HepG2 (cell line): ENCODE results near the gene RP2. TPM values are rescaled to one million over a fixed set of nuclear protein-coding genes. Genes with fewer than 3 reads are reported as not detected.

Experiments used
- ATAC-seq: fragments of 200-7000 bp; cut with Tn5 transposase; 3 replicates; pipeline ENCODE4 v1.9.1; 2020; ENCODE audit warnings: mild to moderate bottlenecking, moderate library complexity
- BruUV-seq: library from RNA; stranded (reverse); fragments of 400-500 nt; replicated peaks from 2 replicates; lab custom pipeline; 2021; lab: Mats Ljungman, UMichigan
- CTCF ChIA-PET: fragments of 300-600 bp; formaldehyde crosslinking; extraction: SDS; loops from one replicate; lab custom pipeline; 2021; ENCODE audit warnings: low total read pairs, inconsistent platforms, low intra/inter-chr PET ratio; lab: Yijun Ruan, JAX
- POLR2A ChIA-PET: fragments of 350-600 bp; sonication (Branson Sonifier 250); formaldehyde crosslinking; loops from one replicate; lab custom pipeline; 2020; ENCODE audit warnings: antibody characterized with exemption, inconsistent platforms; lab: Yijun Ruan, JAX
- DNase-seq: peaks from one replicate; pipeline ENCODE4 v3.0.0-alpha.2; 2015; ENCODE audit warnings: low spot score
- FAIRE-seq: peaks from 3 replicates; lab custom pipeline; 2011; peaks lifted over from hg19 to GRCh38; lab: Jason Lieb, UNC
- H2AFZ ChIP-seq: one replicate; pipeline ENCODE4 v1.6.1; 2011; ENCODE audit warnings: low read length, inconsistent platforms
- H3K27ac ChIP-seq: fragments of 300-600 bp; 3 replicates; pipeline ENCODE4 v1.8.0; 2011; ENCODE audit warnings: mixed run types, mild to moderate bottlenecking, mixed read lengths, low read length, inconsistent platforms; ENCODE audit not compliant: insufficient read depth; ENCODE audit errors: extremely low read length
- H3K27me3 ChIP-seq, 2 experiments: fragments of 200-600 bp in 1 of 2; 2 replicates in 1 of 2; 3 replicates in 1 of 2; pipeline versions ENCODE4 v1.6.0 to v1.8.0; 2011; ENCODE audit warnings: low read length in 2 of 2, mild to moderate bottlenecking in 2 of 2, moderate library complexity in 2 of 2, inconsistent platforms in 1 of 2; ENCODE audit not compliant: insufficient read depth in 2 of 2, control insufficient read depth in 1 of 2
- H3K36me3 ChIP-seq, 2 experiments: fragments of 200-600 bp in 1 of 2; replicated peaks in 1 of 2; 2 replicates in 1 of 2; 3 replicates in 1 of 2; pipeline versions ENCODE4 v1.5.1 to v1.8.0; 2011; ENCODE audit warnings: low read length in 2 of 2, inconsistent platforms in 1 of 2; ENCODE audit not compliant: insufficient read depth in 2 of 2, control insufficient read depth in 1 of 2
- H3K4me1 ChIP-seq: 2 replicates; pipeline ENCODE4 v1.5.1; 2012; ENCODE audit warnings: low read length, inconsistent platforms; ENCODE audit not compliant: insufficient read depth
- H3K4me2 ChIP-seq: 2 replicates; pipeline ENCODE4 v1.6.0; 2011; ENCODE audit warnings: low read depth, low read length, inconsistent platforms
- H3K4me3 ChIP-seq, 3 experiments: fragments of 200-600 bp in 1 of 3; sonication (generic), shearing (Covaris generic) in 1 of 3; replicated peaks in 1 of 3; 2 replicates each; pipeline ENCODE4 v1.5.1; 2011 to 2016; ENCODE audit warnings: low read length in 3 of 3, inconsistent platforms in 2 of 3, low read depth in 2 of 3, mild to moderate bottlenecking in 2 of 3, control low read depth in 1 of 3, mixed read lengths in 1 of 3; ENCODE audit not compliant: insufficient read depth in 1 of 3
- H3K79me2 ChIP-seq: one replicate; pipeline ENCODE4 v1.6.1; 2011; ENCODE audit warnings: low read length, inconsistent platforms; ENCODE audit not compliant: insufficient read depth
- H3K9ac ChIP-seq: 2 replicates; pipeline ENCODE4 v1.6.0; 2011; ENCODE audit warnings: mild to moderate bottlenecking, low read depth, low read length, inconsistent platforms; ENCODE audit not compliant: insufficient read depth
- H3K9me3 ChIP-seq: 2 replicates; pipeline ENCODE4 v1.5.1; 2012; ENCODE audit warnings: mild to moderate bottlenecking, low read length
- H4K20me1 ChIP-seq: 2 replicates; pipeline ENCODE4 v1.6.0; 2011; ENCODE audit warnings: inconsistent platforms, mild to moderate bottlenecking, low read length, moderate library complexity; ENCODE audit not compliant: insufficient read depth
- AHR ChIP-seq: IDR thresholded peaks from 2 replicates; pipeline ENCODE4 v1.6.1; 2018; ENCODE audit warnings: missing genetic modification reagents, missing compliant biosample characterization
- AKAP8 ChIP-seq: sonication (generic); formaldehyde crosslinking; IDR thresholded peaks from 2 replicates; pipeline ENCODE4 v1.5.1; 2020; ENCODE audit warnings: mild to moderate bottlenecking, missing genetic modification reagents
- FOXM1 ChIP-seq: sonication (generic); formaldehyde crosslinking; IDR thresholded peaks from 2 replicates; pipeline ENCODE4 v1.5.0; 2020; ENCODE audit warnings: missing genetic modification reagents
- RBFOX2 ChIP-seq: fragments of 200-400 bp; formaldehyde crosslinking; IDR thresholded peaks from 2 replicates; pipeline ENCODE4 v1.6.1; 2017; ENCODE audit warnings: low read depth, mild to moderate bottlenecking, low read length
- RELA ChIP-seq: sonication (generic); formaldehyde crosslinking; IDR thresholded peaks from 2 replicates; pipeline ENCODE4 v1.4.0; 2020; ENCODE audit warnings: missing genetic modification reagents
- REPIN1 ChIP-seq: sonication (generic); formaldehyde crosslinking; IDR thresholded peaks from 2 replicates; pipeline ENCODE4 v1.8.0; 2022; ENCODE audit warnings: missing genetic modification reagents, low read depth, mild to moderate bottlenecking, borderline replicate concordance
- ZFP36L1 ChIP-seq: sonication (generic); formaldehyde crosslinking; IDR thresholded peaks from 2 replicates; pipeline ENCODE4 v1.8.0; 2022; ENCODE audit warnings: mild to moderate bottlenecking, missing genetic modification reagents, moderate library complexity
- ZNF17 ChIP-seq: sonication (generic); formaldehyde crosslinking; IDR thresholded peaks from 2 replicates; pipeline ENCODE4 v1.5.0; 2020; ENCODE audit warnings: mild to moderate bottlenecking, missing genetic modification reagents
- ZNF235 ChIP-seq: sonication (generic); formaldehyde crosslinking; IDR thresholded peaks from 2 replicates; pipeline ENCODE4 v1.8.1; 2023; ENCODE audit warnings: mild to moderate bottlenecking, missing genetic modification reagents, borderline replicate concordance
- ZNF260 ChIP-seq: sonication (generic); formaldehyde crosslinking; IDR thresholded peaks from 2 replicates; pipeline ENCODE4 v1.4.0; 2020; ENCODE audit warnings: missing genetic modification reagents, low read depth, mild to moderate bottlenecking, borderline replicate concordance
- WGBS: methylation state at CpG from one replicate; pipeline ENCODE4 v1.1.6; 2017; ENCODE audit warnings: low lambda C conversion rate; 5-methylcytosine and 5-hydroxymethylcytosine counted together
- in situ Hi-C: cut with HindIII; loops from 2 replicates; pipeline ENCODE4 v1.10.0; 2017; ENCODE audit warnings: low pct_unique_long_range_greater_than_20kb; ENCODE audit not compliant: extremely low pct_ligation_motif_present
- intact Hi-C: fragments of 100-400 bp; cut with micrococcal nuclease; formaldehyde crosslinking; loops from one replicate; pipeline ENCODE4 v1.10.0; 2022; ENCODE audit not compliant: unreplicated experiment
- polyA plus RNA-seq, 8 experiments: library from polyadenylated mRNA; depleted of rRNA in 3 of 8; stranded (reverse) in 7 of 8; unstranded in 1 of 8; fragments of >200 nt; fragmentation: Illumina TruSeq in 4 of 8; extraction: Trizol in 4 of 8; gene quantifications; 2 replicates each; pipeline versions ENCODE4 v1.2.1 to v1.2.3, GENCODE V29; 2011 to 2016; ENCODE audit warnings: low read depth in 4 of 8, missing spikeins in 1 of 8, mixed read lengths in 1 of 8; ENCODE audit not compliant: insufficient read depth in 1 of 8
- total RNA-seq, 5 experiments: library from RNA; depleted of rRNA; stranded (reverse); fragments of >200 nt; fragmentation: Illumina TruSeq; extraction: Trizol; gene quantifications; 2 replicates each; pipeline ENCODE4 v1.2.3, GENCODE V29; 2016; ENCODE audit warnings: low read depth in 1 of 5
- TF ChIP-seq, protein P1 (sequence below), 2 experiments: sonication (generic) in 1 of 2; formaldehyde crosslinking in 1 of 2; IDR thresholded peaks; 2 replicates each; pipeline versions ENCODE4 v1.5.1 to v1.6.1; 2011 to 2020; ENCODE audit warnings: borderline replicate concordance in 1 of 2, low read depth in 1 of 2, low read length in 1 of 2, mild to moderate bottlenecking in 1 of 2, missing genetic modification reagents in 1 of 2, moderate library complexity in 1 of 2
- TF ChIP-seq, protein P2 (sequence below): sonication (generic); formaldehyde crosslinking; IDR thresholded peaks from 2 replicates; pipeline ENCODE4 v1.5.1; 2020; ENCODE audit warnings: mild to moderate bottlenecking, moderate library complexity, missing genetic modification reagents
- TF ChIP-seq, protein P3 (sequence below): IDR thresholded peaks from 2 replicates; pipeline ENCODE4 v1.6.1; 2016
- TF ChIP-seq, protein P4 (sequence below): sonication (generic); formaldehyde crosslinking; IDR thresholded peaks from 2 replicates; pipeline ENCODE4 v1.4.0; 2020; ENCODE audit warnings: mild to moderate bottlenecking, missing genetic modification reagents

Gene RP2
- total and polyA plus RNA-seq, 2 of the 13 experiments (the other 11 are each of a cell fraction or from before 2014, with no cell fraction given): 5.0 to 9.9 TPM

DNA sequence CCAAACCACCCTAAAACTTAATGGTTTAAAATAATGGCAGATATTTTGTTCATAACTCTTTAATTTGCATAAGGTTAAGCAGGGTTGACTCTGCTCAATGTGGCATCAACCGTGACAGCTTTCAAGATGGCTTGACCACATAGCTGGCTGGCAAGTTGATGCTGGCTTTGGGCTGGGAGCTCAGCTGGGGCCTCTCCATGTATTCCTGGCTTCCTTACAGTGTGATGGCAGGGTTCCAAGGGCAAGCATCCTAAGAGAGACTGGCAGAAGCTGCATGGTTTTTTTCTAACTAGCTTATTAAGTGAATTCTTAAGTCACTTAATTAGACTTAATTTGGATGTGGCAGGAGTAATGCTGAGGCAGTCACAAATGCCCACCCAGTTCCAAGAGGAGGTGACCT lies 4.5 kb downstream of the RP2 start:
- Histone ChIP-seq H3K79me2 (peaks cover 32% of the 10 kb centered on the region), H3K4me2 (no peak overlapping the region), H3K27ac (no peak overlapping the region)

More for the DNA sequence above, 4.5 kb downstream of the RP2 start:
- intact Hi-C loops: no loop called here
- H4K20me1 ChIP-seq: no peaks in the 10 kb centered on the region
- no peaks in the 10 kb centered on the region for H3K36me3 ChIP-seq
- BruUV-seq: no TSS peak
- no peak overlapping the region for H3K4me3 ChIP-seq
- no peak for DNase-seq
- H3K4me1 ChIP-seq: peaks cover 15% of the 10 kb centered on the region
- no peak overlapping the region for H3K9ac ChIP-seq
- POLR2A ChIA-PET: no interaction called here
- H3K9me3 ChIP-seq: no peaks in the 10 kb centered on the region
- in situ Hi-C loops: no loop called here
- no peak for FAIRE-seq
- TF ChIP-seq ZNF235 (CRISPR knock-in tag) (no peak), AKAP8 (no peak), RBFOX2 (no peak), ZNF260 (CRISPR knock-in tag) (no peak), ZFP36L1 (CRISPR knock-in tag) (no peak), AHR (CRISPR knock-in tag) (no peak), FOXM1 (CRISPR knock-in tag) (no peak), ZNF17 (CRISPR knock-in tag) (no peak), RELA (no peak), REPIN1 (CRISPR knock-in tag) (no peak)
- TF ChIP-seq, protein P1, sequence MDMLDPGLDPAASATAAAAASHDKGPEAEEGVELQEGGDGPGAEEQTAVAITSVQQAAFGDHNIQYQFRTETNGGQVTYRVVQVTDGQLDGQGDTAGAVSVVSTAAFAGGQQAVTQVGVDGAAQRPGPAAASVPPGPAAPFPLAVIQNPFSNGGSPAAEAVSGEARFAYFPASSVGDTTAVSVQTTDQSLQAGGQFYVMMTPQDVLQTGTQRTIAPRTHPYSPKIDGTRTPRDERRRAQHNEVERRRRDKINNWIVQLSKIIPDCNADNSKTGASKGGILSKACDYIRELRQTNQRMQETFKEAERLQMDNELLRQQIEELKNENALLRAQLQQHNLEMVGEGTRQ (IDR thresholded peaks at IDR 0.05; ENCODE audit: low read depth, low read length): no peak
- TF ChIP-seq, protein P1 (CRISPR knock-in tag; IDR thresholded peaks at IDR 0.05; ENCODE audit: borderline replicate concordance): no peak
- TF ChIP-seq, protein P2, sequence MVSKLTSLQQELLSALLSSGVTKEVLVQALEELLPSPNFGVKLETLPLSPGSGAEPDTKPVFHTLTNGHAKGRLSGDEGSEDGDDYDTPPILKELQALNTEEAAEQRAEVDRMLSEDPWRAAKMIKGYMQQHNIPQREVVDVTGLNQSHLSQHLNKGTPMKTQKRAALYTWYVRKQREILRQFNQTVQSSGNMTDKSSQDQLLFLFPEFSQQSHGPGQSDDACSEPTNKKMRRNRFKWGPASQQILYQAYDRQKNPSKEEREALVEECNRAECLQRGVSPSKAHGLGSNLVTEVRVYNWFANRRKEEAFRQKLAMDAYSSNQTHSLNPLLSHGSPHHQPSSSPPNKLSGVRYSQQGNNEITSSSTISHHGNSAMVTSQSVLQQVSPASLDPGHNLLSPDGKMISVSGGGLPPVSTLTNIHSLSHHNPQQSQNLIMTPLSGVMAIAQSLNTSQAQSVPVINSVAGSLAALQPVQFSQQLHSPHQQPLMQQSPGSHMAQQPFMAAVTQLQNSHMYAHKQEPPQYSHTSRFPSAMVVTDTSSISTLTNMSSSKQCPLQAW (CRISPR knock-in tag): no peak
- TF ChIP-seq, protein P3, sequence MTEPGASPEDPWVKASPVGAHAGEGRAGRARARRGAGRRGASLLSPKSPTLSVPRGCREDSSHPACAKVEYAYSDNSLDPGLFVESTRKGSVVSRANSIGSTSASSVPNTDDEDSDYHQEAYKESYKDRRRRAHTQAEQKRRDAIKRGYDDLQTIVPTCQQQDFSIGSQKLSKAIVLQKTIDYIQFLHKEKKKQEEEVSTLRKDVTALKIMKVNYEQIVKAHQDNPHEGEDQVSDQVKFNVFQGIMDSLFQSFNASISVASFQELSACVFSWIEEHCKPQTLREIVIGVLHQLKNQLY: no peak
- TF ChIP-seq, protein P4, sequence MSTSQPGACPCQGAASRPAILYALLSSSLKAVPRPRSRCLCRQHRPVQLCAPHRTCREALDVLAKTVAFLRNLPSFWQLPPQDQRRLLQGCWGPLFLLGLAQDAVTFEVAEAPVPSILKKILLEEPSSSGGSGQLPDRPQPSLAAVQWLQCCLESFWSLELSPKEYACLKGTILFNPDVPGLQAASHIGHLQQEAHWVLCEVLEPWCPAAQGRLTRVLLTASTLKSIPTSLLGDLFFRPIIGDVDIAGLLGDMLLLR (CRISPR knock-in tag): no peak
- no peaks in the 10 kb centered on the region; a peak in 1 of 5 replicates for H3K27me3 ChIP-seq
- 80% methylated on average over 1 of the region's 1 CpG for WGBS
- no peak overlapping the region for H2AFZ ChIP-seq
- ATAC-seq: no peak
- CTCF ChIA-PET: no interaction called here
